ENCODE measurements around the gene TUBGCP3.
"Not testable (repeated sequence)": the region's sequence is repeated elsewhere in the genome, so short reads cannot be mapped to it uniquely, and the experiment has no call there.

The TUBGCP3 gene

GRCh38 chr13:112587764-112588489, at the start of gene TUBGCP3:
Gene TUBGCP3, minus strand, starts transcription at chr13:112588153. Its CDS starts 173 bp downstream, at chr13:112587980.
- DNase-seq = peak; percentile 94

- DNase-seq = no peak
Observed at GRCh38 chr13:112637017-112637801, 49.3 kb upstream of the TUBGCP3 start.

DNA sequence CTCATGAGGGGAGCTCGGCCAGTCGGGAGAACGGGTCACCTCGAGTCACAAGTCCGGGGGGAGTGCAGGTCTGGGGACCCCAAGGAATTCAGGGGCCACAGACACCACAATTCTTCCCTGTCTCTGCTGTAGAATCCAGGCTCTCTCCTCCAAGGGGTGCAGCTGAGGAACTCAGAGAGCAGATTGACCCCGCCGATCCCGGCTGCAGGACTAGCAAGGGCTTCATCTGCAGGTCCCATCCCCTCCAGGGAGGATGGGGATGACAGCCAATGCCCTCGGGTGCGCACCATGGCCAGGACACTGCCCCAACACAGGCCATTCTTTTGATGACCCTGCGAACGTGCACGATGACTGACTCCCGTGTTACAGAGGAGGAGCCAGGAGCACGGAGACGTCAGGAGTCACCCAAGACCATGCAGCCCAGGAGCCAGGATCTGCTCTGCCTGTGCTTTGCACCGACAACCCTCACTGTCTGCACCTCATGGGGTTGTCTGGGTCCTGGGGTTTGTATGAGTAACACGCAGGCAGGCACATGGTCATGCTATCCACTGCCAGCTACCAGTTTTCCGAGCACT, 48.5 kb upstream of the TUBGCP3 start:
- DNase-seq = no peak

DNA sequence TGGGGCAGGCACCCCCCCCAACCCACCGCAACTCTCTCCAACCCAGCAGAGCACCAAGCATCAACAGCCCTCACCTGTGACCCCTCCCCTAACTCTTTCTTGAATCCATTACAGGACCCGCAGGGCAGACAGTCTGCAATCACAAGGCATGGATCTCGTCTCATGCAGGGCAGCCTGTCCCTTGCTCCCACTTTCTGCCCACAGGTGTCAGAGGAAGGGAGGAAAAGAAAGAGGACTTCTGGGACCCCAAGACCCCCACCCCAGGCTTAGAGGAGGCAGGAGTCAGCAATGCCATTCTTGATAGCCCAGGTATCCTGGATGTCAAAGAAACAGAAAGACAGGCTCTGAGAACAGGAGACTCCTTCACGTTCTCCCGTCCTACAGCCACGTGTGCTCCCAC, 47.4 kb upstream of the TUBGCP3 start:
- DNase-seq = no peak

DNA sequence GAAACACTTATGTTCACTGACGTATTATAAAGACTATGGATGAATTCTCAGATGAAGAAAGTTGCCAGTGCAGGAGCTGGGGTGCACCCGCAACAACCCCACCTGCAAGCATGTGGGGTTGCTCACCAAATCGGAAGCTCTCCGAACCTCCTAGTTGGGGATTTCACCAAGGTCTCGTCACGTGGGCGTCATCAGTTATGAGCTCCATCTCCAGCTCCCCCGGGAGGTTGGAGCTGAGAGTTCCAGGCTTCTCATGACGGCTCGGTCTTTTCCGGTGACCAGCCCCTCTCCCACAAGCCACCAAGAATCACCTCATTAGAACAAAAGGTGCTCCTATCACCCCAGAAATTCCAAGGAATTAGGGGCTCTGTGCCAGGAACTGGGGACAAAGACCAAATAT, 46.1 kb upstream of the TUBGCP3 start:
- DNase-seq = no peak

DNA sequence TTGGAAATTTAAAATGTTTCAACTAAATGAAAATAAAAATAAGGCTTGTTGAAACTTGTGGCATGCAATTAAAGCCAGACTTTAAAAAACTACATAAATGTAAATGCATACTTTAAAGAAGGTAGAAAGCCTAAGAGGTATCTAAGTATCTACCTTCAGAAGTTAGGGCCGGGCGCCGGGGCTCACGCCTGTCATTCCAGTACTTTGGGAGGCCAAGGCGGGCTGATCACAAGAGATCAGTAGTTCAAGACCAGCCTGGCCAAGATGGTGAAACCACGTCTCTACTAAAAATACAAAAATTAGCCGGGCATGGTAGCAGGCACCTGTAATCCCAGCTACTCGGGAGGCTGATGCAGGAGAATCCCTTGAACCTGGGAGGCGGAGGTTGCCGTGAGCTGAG, 42.3 kb upstream of the TUBGCP3 start:
- DNase-seq = not testable (repeated sequence)

DNA sequence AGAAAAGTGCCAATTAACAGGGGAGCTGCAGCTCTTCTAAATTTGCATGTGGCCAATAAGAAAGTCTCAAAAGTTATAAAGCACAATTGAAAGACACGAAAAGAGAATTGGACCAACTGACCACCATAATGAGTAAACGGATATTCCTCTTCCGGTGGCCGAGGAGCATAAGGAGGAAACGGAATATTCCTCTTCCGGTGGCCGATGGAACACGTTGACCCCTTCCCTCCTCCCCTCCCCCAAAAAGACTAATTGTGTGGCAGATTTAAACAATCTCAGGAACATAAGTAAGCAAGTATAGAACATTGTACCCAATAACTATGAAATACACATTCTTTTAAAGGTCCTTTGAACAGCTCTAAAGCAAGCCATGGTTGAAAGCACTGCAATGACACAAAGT, 41.2 kb upstream of the TUBGCP3 start:
- DNase-seq = no peak

GRCh38 chr13:112627613-112628012, 39.7 kb upstream of the TUBGCP3 start:
- DNase-seq = not testable (repeated sequence)

DNA sequence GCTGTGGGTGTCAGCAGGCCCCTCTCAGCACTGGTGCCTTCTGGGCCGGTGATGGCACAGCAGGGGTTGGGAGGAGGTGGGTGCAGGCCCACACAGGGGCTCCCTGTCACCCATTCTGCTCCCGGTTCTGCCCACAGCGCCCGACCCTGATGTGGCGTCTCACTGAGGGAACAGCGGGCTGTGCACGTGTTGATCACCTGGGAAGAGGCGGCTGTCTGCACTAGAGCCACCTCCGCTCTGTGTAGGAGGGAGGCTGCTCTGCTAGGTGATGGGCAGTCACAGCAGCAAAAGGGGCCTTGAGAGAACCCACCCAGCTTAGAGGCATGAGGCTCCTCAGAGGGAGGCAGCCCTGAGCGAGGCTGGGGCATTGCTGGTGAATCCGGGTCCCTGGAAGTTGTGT, 39.2 kb upstream of the TUBGCP3 start:
- DNase-seq = no peak

GRCh38 chr13:112626761-112627160, 38.8 kb upstream of the TUBGCP3 start:
- DNase-seq = no peak

- no peak for DNase-seq
Observed at GRCh38 chr13:112626124-112626523, 38.2 kb upstream of the TUBGCP3 start.

GRCh38 chr13:112625698-112626097, 37.7 kb upstream of the TUBGCP3 start:
- no peak for DNase-seq

DNA sequence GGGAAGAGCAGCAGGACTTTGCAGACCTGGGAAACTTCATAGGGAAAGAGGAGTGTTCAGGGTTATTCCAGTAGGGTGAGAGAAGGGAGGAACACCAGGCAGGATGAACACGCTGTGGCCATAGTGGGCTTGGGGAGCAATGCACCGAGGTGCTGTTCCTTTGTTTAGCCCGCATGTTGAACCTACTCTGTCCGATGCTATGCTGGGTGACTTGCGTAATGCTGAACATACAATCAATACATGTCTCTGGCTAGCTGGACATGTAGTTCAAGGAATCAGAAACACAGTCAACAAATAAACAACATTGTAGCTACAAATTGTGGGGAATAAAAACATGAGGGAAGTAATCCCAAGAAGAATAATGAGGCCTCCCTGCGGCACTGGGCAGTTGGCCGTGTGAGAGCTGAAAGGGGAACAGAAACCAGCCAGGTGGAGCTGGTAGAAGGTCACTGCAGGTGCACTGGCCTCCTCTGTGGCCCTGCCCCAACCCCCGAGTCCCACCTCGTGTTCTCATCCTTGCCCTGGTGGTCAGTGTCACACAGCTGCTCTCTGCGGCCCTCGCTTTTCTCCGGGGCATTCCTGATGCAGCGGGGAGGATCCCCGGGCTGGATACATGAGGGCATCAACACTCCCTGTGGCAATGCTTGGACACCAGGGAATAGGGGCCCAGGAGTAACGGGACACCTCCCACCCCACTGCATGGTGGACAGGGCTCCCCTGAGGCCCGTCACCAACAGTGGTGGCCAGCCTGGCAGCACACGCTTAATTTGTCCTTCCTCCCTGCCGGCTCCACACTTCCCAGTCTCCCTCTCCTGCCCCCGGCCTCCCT, 36.9 kb upstream of the TUBGCP3 start:
- no peak for DNase-seq

GRCh38 chr13:112624040-112624439, 36.1 kb upstream of the TUBGCP3 start:
- DNase-seq = no peak

DNA sequence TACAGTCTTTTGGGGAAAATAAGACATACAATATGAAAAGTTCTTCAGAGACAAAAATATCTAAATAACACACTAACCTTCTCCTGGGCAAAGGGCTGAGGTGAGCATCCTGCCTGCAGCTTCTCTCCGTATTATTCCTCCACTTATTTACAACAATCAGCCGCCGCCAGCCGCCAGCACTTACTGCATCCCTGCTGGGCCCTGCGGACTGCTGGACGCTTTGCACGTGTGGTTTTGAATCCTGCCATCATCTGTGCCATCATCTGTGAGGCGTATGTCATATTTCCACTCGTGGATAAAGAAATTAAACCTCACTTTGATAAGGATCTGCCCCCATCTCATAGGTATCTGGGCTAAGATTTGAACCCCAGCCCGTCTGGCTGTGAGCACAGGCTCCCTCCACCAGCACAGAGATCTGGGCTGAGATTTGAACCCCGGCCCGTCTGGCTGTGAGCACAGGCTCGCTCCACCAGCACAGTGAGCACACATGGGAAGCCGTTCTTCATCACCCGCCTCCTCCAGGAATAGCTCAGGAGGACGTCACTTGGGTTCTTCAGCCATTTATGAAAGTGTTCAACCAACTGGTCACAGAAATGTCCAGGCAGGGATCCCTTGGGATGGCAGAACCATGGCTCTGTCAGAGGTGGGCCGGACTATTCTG, 35.2 kb upstream of the TUBGCP3 start:
- DNase-seq = no peak

GRCh38 chr13:112622375-112622774, 34.4 kb upstream of the TUBGCP3 start:
- DNase-seq = no peak

GRCh38 chr13:112619730-112620631, 32.0 kb upstream of the TUBGCP3 start:
- DNase-seq = peak; percentile 99

DNA sequence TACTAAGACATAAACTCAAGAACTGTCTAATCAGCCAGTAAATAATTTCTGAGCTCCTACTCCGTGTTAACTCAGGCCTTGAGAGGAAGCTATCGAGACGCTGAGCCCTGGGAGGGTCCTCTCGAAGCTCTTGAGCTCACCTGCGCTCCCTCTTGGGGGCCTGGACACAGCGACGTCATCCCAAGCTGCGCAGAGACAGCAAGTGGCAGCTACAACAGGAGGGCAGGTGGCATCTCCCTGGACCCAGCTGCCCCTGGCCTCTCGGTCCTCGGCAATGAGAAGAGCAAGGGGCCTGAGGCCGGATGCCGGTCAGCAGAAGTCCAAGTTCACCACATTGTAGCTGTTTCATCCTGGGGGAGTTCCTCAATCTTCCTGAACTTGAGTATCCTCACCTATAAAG, 30.5 kb upstream of the TUBGCP3 start:
- DNase-seq = no peak

DNA sequence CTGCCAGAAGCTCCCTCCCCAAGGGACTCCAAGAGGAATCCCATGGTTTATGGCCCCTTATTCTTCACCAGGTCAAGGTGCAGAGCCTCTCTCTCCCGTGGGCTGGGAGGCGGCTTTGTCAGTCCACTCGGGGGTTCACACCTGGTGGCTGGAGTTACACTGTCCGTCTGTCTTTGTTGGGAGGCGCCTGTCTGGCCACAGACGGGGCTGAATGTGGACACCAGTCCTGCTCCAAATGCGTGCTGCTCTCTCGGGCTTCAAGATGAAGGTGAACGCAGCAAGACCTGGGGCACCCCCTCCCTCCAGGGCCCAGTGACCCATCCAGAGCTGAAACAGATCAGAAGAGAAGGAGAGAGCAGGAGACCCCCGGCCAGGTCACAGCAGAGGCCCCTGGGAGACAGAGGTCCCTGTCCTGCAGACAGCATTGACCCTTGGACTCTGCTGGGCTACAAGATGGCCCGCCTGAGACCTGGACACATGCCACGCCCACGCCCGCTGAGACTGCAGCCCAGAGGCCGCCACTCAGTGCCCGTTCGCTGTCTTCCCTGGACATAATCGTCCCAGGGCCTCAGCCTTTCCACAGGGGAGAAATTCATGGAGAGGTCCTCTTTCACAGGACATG, 29.9 kb upstream of the TUBGCP3 start:
- no peak for DNase-seq

GRCh38 chr13:112616586-112617362, 28.8 kb upstream of the TUBGCP3 start:
- peak; percentile 43 for DNase-seq

Measured in NCI-H1092 treated with DMSO at 0.1 percent for 48 hours (cell line).